Measurements from ENCODE around the gene NFASC.

Gene NFASC

GRCh38 chr1:204889681-204890383 lies 19.2 kb downstream of the NFASC start (continued):
- TF ChIP-seq TCF7L2 (IDR thresholded peaks at IDR 0.05; ENCODE audit: borderline replicate concordance, low read depth, low read length) (peak; percentile 89), ZBTB8A (tag by site-specific recombination; IDR thresholded peaks at IDR 0.05) (peak; percentile 40; the same call in 1 of the 2 replicates), MZF1 (tag by site-specific recombination; IDR thresholded peaks at IDR 0.05; ENCODE audit: borderline replicate concordance) (peak; percentile 93)

GRCh38 chr1:204891860-204892259 lies 21.2 kb downstream of the NFASC start:
- H3K4me1 ChIP-seq (ENCODE audit: control insufficient read depth, insufficient read depth, low read length) = peaks cover 10% of the 10 kb centered on the region
- CTCF ChIA-PET = interaction anchor here (0.9 to 1.9 kb wide), 2 partner anchors 13 to 51 kb away, joined by 5 to 6 read pairs; no protein-coding TSS in a partner anchor
- no peak overlapping the region for H3K4me3 ChIP-seq (ENCODE audit: low read depth, low read length)
- POLR2A ChIA-PET = no interaction called here
- no peaks in the 10 kb centered on the region for H3K36me3 ChIP-seq (ENCODE audit: control insufficient read depth in 2 of 2, insufficient read depth in 1 of 2, low read length in 2 of 2)
- H3K9me3 ChIP-seq (ENCODE audit: control insufficient read depth, insufficient read depth, low read depth, low read length) = no peaks in the 10 kb centered on the region
- no peak for TF ChIP-seq ZBTB21 (tag by site-specific recombination; IDR thresholded peaks at IDR 0.05)
- TF ChIP-seq ZNF426 (tag by site-specific recombination; IDR thresholded peaks at IDR 0.05) = no peak
- H3K27ac ChIP-seq (ENCODE audit: extremely low read depth, low read depth, low read length) = no peak overlapping the region

- Histone ChIP-seq H3K9me3 (ENCODE audit: control insufficient read depth, insufficient read depth, low read depth, low read length) (no peaks in the 10 kb centered on the region), H3K4me1 (ENCODE audit: control insufficient read depth, insufficient read depth, low read length) (peaks cover 10% of the 10 kb centered on the region), H3K4me3 (ENCODE audit: low read depth, low read length) (no peak overlapping the region), H3K36me3 (ENCODE audit: control insufficient read depth in 2 of 2, insufficient read depth in 1 of 2, low read length in 2 of 2) (no peaks in the 10 kb centered on the region), H3K27ac (ENCODE audit: extremely low read depth, low read depth, low read length) (no peak overlapping the region)
- TF ChIP-seq KLF17 (tag by site-specific recombination; IDR thresholded peaks at IDR 0.05) (no peak), SP2 (tag by site-specific recombination; IDR thresholded peaks at IDR 0.05) (no peak), PRDM10 (tag by site-specific recombination; IDR thresholded peaks at IDR 0.05) (no peak), RBAK (tag by site-specific recombination; IDR thresholded peaks at IDR 0.05) (no peak), SETDB1 (IDR thresholded peaks at IDR 0.05; ENCODE audit: insufficient read length, low read length) (no peak), ZNF266 (tag by site-specific recombination; IDR thresholded peaks at IDR 0.05; ENCODE audit: low read depth) (no peak), SALL2 (tag by site-specific recombination; IDR thresholded peaks at IDR 0.05; ENCODE audit: borderline replicate concordance) (no peak), INSM2 (tag by site-specific recombination; IDR thresholded peaks at IDR 0.05) (no peak), ZNF837 (tag by site-specific recombination; IDR thresholded peaks at IDR 0.05) (no peak), MZF1 (tag by site-specific recombination; IDR thresholded peaks at IDR 0.05; ENCODE audit: borderline replicate concordance) (no peak), ZNF324 (tag by site-specific recombination; IDR thresholded peaks at IDR 0.05) (no peak)
- ChIA-PET CTCF (interaction anchor here (0.7 to 2.2 kb wide), 4 partner anchors 10 to 168 kb away, joined by 3 to 6 read pairs (median 4); no protein-coding TSS in a partner anchor), POLR2A (no interaction called here)
Measured at GRCh38 chr1:204894031-204894430, 23.4 kb downstream of the NFASC start.
